Stomach smooth muscle (tissue), 2 donors: ENCODE measurements around the gene SERHL2.
"Not testable (repeated sequence)": the region's sequence is repeated elsewhere in the genome, so short reads cannot be mapped to it uniquely, and the experiment has no call there.

Experiments used
- H3K27ac ChIP-seq: one replicate; pipeline ENCODE4 v1.7.0; 2013; ENCODE audit warnings: mild to moderate bottlenecking, low read length, inconsistent platforms
- H3K27me3 ChIP-seq, 2 donors: one replicate each; pipeline ENCODE4 v1.7.0; 2013; ENCODE audit warnings: low read length in 2 of 2; ENCODE audit not compliant: insufficient read depth in 2 of 2, control insufficient read depth in 1 of 2
- H3K36me3 ChIP-seq, 2 donors: one replicate each; pipeline ENCODE4 v1.7.0; 2013; ENCODE audit warnings: low read length in 2 of 2; ENCODE audit not compliant: control insufficient read depth in 2 of 2, insufficient read depth in 2 of 2
- H3K4me1 ChIP-seq: one replicate; pipeline ENCODE4 v1.7.0; 2013; ENCODE audit warnings: low read length; ENCODE audit not compliant: control insufficient read depth, insufficient read depth
- H3K4me3 ChIP-seq, 2 donors: one replicate each; pipeline ENCODE4 v1.7.0; 2013; ENCODE audit warnings: low read length in 2 of 2
- H3K9ac ChIP-seq, 2 donors: one replicate each; pipeline ENCODE4 v1.7.0; 2013; ENCODE audit warnings: low read length in 2 of 2, mild to moderate bottlenecking in 1 of 2
- H3K9me3 ChIP-seq, 2 donors: one replicate each; pipeline ENCODE4 v1.7.0; 2013; ENCODE audit warnings: low read length in 2 of 2; ENCODE audit not compliant: control insufficient read depth in 2 of 2
- donor health status: healthy.
- donor health status: Pancreatic carcinoma.

The SERHL2 gene, protein sequence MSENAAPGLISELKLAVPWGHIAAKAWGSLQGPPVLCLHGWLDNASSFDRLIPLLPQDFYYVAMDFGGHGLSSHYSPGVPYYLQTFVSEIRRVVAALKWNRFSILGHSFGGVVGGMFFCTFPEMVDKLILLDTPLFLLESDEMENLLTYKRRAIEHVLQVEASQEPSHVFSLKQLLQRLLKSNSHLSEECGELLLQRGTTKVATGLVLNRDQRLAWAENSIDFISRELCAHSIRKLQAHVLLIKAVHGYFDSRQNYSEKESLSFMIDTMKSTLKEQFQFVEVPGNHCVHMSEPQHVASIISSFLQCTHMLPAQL

DNA sequence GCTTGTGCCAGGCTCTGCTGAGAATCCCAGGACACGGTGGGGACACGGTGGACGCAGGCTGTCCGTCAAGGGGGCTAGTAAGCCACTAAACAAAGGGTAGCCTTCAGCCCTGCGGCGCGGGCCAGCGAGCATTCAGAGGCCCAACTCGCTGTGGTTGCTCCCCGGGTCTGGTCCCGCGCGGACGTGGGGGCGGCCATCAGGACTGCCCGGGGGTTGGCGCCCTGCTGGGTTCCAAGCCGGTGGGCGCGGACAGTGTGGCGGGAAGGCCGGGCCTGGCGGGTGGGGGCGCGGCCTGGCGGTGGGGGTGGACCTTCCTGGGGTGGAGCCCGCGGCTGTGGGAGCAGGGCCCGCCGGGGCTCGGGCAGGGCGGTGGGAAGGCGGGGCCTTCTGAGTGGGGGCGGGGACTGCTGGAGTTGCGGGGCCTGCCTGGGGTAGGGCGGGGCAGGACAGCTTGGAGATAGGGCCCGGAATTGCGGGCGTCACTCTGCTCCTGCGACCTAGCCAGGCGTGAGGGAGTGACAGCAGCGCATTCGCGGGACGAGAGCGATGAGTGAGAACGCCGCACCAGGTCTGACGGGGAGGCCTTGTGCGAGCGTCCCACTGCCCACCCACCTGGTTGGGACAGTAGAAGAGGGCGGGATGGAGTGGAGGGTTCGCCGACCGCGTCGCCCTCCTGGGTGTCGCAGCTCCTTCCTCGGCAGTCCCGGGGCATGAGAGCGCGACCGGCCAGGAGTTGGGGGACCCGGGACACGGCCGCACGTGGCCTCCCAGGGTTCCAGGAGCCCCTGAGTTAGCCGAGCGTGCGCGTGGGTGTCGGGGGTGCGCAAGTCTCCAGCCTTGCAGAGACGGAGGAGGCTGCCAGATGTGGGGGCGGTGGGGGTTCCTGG, at the start of gene SERHL2:
Gene SERHL2, plus strand, starts transcription at position 482 of the 887 bp plus-strand sequence. Its CDS starts 65 bp downstream, at position 547.
- Histone ChIP-seq H3K4me3 (peak within 1 kb of the TSS; percentile 62 to 88), H3K4me1 (peaks cover 15% of the 10 kb centered on the region), H3K27me3 (peaks cover 0 to 8% of the 10 kb centered on the region in 2 donors), H3K9me3 (no peaks in the 10 kb centered on the region), H3K27ac (no peak within 1 kb of the TSS), H3K9ac (peak within 1 kb of the TSS; percentile 51 to 78), H3K36me3 (no peaks in the 10 kb centered on the region)

DNA sequence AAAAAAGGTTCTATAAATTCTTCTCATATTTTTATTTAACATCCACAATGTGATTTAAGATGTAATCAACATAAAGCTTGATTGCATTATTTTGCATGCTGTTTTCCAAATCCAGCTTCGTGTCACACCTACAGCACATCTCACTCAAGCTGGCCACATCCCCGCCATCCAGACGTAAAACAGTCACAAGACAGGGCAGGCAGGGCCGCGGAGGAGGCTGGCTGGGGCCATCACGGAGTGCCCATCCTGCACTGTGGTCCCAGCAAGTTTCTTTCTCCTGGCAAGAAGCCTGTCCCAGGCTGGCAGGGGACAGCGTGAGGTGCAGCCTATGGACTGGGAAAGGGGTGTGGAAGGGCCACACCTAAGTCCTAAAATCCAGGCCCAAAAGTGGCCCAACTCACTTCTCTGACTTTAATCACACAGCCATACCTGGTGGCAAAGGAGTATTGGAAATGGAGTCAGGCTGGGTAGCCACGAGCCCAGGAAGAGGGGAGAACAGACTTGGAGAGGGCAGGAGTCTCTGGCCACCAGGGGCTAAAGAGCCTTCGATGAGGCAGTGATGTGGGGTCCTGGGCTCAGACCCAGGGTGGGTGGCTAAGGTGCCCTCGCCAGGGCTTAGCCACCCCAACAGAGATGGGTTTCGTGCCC, 45.3 kb upstream of the SERHL2 start:
- H3K27ac ChIP-seq, H3K27me3 ChIP-seq, H3K4me1 ChIP-seq, H3K36me3 ChIP-seq, H3K9me3 ChIP-seq, H3K9ac ChIP-seq, H3K4me3 ChIP-seq: not testable (repeated sequence)

DNA sequence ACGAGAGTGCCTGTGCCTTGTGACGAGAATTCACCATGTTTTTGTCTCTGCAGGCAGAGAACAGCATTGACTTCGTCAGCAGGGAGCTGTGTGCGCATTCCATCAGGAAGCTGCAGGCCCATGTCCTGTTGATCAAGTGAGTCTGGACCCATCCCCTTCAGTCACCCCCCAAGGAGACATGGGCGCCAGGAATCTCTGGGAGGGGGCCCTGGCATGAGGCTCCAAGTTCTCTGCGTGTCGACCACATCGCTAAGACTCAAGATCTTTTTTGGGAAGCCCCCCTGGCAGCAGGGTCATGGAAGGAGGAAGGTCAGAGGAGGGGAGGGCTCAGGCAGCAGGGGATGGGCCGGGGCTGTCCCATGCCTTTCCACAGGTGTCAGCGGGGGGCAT, 44.8 kb upstream of the SERHL2 start:
- not testable (repeated sequence) for H3K4me1 ChIP-seq, H3K9me3 ChIP-seq, H3K27ac ChIP-seq, H3K36me3 ChIP-seq, H3K4me3 ChIP-seq, H3K9ac ChIP-seq, H3K27me3 ChIP-seq

DNA sequence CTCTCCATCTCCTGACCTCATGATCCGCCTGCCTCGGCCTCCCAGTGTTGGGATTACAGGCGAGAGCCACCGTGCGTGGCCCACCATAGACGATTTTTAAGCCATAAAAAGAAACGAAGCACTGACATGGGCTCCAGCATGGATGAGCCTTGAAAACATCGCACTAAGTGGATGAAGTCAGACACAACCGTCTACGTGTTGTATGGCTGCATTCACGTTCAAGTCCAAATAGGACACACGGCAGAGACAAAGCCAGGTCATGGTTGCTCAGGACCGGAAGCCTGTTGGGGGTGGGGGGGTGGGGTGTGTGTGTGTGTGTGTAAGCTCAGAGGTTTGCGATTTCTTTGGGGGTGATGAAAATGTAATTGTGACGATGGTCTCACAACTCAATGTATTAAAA, 44.2 kb upstream of the SERHL2 start:
- Histone ChIP-seq H3K9ac (no peak overlapping the region), H3K4me1 (peaks cover 2% of the 10 kb centered on the region), H3K36me3 (peaks cover 0 to 5% of the 10 kb centered on the region in 2 donors), H3K4me3 (no peak overlapping the region), H3K27ac (no peak overlapping the region), H3K9me3 (no peaks in the 10 kb centered on the region), H3K27me3 (no peaks in the 10 kb centered on the region)

DNA sequence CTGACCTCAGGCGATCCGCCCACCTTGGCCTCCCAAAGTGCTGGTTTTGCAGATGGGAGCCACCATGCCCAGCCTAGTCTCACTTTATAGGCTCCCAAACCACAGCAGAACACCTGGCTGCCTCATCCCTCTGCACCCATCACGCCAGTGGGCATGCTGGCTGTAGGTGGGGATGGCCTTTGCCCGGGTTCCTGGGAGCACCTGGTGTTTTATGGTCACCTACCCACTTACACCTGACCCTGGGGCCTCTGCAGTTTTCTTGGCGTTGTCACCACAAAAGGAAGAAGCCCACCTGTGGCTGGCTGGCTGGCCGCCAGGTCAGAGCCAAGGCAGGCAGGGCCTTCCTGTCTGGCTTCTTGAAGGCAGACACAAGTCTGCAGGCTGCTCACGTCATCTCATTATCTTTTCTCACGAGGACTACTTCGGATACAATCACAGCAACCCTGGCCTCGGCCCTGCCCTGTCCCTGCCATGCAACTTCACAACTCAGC, 42.3 kb upstream of the SERHL2 start:
- H3K9me3 ChIP-seq: no peaks in the 10 kb centered on the region
- no peak overlapping the region for H3K4me3 ChIP-seq
- H3K9ac ChIP-seq: no peak overlapping the region
- H3K4me1 ChIP-seq: peaks cover 2% of the 10 kb centered on the region
- no peaks in the 10 kb centered on the region for H3K27me3 ChIP-seq
- peaks cover 0 to 11% of the 10 kb centered on the region in 2 donors for H3K36me3 ChIP-seq
- no peak overlapping the region for H3K27ac ChIP-seq

DNA sequence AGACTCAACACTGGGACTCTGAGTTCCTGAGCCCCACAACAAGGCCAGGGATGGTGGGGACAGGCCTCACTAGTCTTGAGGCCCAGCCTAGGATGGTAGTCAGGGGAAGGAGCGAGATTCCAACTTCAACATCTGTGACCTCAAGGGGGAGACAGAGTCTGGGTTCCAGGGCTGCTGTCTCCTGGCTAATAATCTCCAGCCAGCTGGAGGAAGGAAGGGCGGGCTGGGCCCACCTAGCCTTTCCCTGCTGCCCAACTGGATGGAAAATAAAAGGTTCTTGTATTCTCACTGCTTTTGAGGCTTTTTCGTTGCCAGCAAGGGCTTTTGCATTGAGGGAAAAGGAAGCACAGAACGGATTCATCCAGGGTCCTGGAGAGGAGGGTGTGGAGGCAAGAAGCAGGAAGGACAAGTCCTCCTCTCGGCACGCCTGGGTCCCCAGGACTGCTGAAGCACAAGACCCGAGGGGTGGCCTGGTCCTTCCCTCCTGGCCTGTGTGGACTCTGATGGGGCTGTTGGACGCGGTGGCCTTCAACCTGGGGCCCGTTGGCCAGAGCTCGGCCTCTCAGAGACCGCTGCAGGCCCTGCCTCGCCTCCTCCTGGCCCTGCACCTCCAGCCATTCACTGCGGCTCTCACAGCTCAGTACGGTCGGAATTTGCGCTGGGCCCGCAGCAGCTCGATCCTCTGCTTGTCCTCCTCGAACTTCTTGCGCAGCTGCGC, 41.3 kb upstream of the SERHL2 start:
- not testable (repeated sequence) for H3K9me3 ChIP-seq, H3K27ac ChIP-seq
- peaks cover 0 to 14% of the 10 kb centered on the region in 2 donors for H3K36me3 ChIP-seq

DNA sequence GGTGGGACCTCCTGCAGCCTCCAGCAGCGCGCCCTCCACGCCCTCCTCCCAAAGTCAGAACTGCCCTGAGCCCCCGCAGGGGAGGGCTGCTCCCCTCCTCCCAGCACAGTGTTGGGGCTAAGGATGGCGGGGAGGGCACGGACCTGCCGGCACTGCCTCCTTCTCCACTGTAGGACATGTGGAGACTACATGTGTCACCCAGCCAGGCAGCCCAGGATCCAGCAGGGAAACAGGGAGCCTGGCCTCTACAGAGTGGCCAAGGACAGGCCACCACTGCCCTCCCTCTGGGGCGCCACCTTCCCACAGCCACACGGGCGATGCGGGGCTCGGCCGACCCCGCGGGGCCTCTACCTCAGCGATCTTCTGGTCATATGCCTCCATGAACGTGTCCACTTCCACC, 39.4 kb upstream of the SERHL2 start:
- H3K27me3 ChIP-seq, H3K9ac ChIP-seq, H3K27ac ChIP-seq, H3K4me3 ChIP-seq, H3K9me3 ChIP-seq, H3K4me1 ChIP-seq: not testable (repeated sequence)
- peaks cover 0 to 14% of the 10 kb centered on the region in 2 donors for H3K36me3 ChIP-seq

More for the DNA sequence above, 41.3 kb upstream of the SERHL2 start:
- H3K4me3 ChIP-seq, H3K27me3 ChIP-seq, H3K4me1 ChIP-seq, H3K9ac ChIP-seq: not testable (repeated sequence)

DNA sequence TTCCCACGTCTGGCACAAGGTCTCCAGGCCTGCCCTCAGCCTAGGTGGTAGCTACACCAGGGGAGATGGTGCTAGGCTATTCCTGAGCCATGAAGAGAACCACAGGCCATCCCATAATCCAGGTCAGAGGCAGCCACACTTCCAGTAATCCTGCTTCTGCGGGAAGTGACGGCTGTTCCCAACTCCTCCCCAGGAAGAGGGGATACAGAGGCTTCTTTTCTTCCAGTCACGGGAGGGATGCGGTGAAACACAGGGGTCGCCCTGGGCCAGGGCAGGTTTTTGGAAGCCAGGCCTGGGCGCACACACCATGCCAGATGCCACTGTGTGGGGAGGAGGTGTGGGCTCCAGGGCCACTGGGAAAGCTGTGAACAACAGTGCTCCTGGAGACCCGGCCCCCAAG, 38.5 kb upstream of the SERHL2 start:
- H3K36me3 ChIP-seq: peaks cover 0 to 14% of the 10 kb centered on the region in 2 donors
- not testable (repeated sequence) for H3K4me3 ChIP-seq, H3K27ac ChIP-seq

DNA sequence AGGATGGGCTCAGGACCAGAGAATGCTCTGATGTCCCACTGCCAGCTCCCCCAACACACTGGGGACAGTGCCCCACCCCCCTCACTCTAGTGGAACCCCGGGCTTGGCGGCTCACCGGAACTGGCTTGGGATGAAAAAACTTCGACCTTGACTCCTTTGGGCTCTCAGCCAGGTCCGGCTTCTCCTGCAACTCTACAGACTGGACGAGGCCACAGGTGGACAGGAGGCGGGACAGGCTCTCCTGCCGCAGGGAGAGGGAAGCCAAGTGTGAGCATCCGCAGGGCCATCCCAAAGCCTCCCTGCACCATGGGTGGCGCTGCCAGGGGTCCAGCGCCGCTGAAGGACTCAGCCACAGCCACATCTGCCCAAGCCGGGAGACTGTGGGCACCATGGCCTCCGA, 37.9 kb upstream of the SERHL2 start:
- H3K4me1 ChIP-seq: peaks cover 16% of the 10 kb centered on the region
- no peaks in the 10 kb centered on the region for H3K27me3 ChIP-seq
- no peaks in the 10 kb centered on the region for H3K9me3 ChIP-seq
- H3K36me3 ChIP-seq: peaks cover 0 to 10% of the 10 kb centered on the region in 2 donors
- no peak overlapping the region for H3K4me3 ChIP-seq
- no peak overlapping the region for H3K27ac ChIP-seq
- no peak overlapping the region for H3K9ac ChIP-seq

More for the DNA sequence above, 38.5 kb upstream of the SERHL2 start:
- H3K27me3 ChIP-seq, H3K9ac ChIP-seq, H3K9me3 ChIP-seq: not testable (repeated sequence)
- H3K4me1 ChIP-seq: peaks cover 16% of the 10 kb centered on the region

DNA sequence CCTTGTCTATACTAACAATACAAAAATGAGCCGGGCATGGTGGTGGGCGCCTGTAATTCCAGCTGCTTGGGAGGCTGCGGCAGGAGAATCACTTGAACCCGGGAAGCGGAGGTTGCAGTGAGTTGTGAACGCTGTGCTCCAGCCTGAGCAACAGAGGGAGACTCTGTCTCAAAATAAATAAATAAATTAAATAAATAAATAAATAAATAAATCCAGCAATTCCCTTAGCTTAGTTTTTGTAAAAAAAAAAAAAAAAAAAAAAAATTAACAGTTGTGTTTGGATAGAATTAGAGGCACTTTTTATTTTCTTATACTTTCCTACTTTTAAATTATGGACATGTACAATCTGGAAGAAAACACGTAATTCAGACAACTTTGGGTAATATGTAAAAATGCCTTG, 36.7 kb upstream of the SERHL2 start:
- not testable (repeated sequence) for H3K9ac ChIP-seq, H3K36me3 ChIP-seq, H3K27ac ChIP-seq, H3K27me3 ChIP-seq, H3K4me3 ChIP-seq, H3K9me3 ChIP-seq
- peaks cover 16% of the 10 kb centered on the region for H3K4me1 ChIP-seq
